HG03432 (cell line): ENCODE results near the gene CHAF1A.
A peak's percentile ranks its signal among the peaks of the same experiment; 100 is the strongest.

ENCODE experiments used
- ATAC-seq: cut with Tn5 transposase; IDR thresholded peaks from one replicate; pipeline ENCODE4 v1.9.1; 2021; ENCODE audit warnings: mild to moderate bottlenecking, moderate library complexity; ENCODE audit not compliant: unreplicated experiment

The CHAF1A gene

DNA sequence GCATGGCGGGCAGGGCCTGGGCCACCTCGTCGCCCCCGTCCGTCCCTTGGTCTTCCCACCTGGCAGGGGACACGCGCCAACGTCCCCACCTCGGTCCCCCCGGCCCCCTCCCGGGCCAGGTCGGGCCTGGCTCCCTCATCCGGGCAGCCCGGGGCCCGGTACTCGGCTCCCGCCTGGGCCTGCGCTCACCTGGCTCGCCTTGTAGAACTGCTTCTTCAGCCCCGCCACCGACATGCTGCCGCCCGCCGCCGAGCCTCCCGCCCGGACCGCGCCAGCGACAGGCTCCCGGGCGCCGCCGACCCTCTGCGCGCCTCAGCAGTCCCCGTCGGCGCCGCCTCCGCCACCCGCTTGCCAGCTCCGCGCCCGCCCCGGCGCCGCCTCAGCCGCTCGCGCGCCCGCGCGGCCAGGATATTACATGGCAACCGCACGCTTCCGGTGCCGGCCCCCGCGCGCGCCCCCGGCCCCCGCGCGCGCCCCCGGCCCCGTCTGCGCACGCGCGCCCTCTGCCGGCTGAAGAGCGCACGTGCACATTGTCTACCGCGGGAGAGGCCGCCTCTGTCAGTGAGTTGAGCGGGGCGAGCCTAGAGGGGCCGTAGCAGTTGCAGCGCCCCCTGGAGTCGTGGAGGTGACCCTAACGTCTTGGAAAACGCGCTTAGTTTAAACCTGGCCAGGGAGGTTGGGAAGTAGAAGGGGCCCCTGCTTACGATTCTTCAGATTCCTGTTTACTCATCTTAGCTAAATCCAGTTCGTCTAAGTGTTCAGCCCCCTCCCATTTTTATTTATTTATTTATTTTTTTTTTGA, 2.1 kb upstream of the CHAF1A start, which contains the start of gene SH3GL1:
TSS of gene SH3GL1 (minus strand) at position 413 of the 802 bp plus-strand sequence. CDS start at position 234, 179 bp downstream.
- ATAC-seq, result peak; percentile 62

DNA sequence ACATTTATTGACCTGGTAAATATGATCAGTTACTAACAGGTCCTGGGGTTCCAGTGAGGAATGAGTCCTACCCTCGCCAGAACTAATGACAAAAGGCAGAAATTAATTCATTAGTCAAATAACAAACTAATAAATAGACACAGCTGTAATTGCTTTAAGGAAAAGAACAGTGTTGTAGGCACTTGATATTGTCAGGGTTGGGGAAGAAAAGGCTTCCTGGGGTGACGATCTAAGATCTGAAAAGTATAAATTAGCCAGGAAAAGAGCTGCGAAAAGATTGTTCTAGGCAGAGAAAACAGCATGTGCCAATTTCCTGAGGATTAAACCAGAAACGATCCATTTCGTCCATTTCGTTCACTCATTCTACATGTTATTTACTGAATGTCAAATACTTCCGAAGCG, 670 bp upstream of the CHAF1A start:
- no peak for ATAC-seq

DNA sequence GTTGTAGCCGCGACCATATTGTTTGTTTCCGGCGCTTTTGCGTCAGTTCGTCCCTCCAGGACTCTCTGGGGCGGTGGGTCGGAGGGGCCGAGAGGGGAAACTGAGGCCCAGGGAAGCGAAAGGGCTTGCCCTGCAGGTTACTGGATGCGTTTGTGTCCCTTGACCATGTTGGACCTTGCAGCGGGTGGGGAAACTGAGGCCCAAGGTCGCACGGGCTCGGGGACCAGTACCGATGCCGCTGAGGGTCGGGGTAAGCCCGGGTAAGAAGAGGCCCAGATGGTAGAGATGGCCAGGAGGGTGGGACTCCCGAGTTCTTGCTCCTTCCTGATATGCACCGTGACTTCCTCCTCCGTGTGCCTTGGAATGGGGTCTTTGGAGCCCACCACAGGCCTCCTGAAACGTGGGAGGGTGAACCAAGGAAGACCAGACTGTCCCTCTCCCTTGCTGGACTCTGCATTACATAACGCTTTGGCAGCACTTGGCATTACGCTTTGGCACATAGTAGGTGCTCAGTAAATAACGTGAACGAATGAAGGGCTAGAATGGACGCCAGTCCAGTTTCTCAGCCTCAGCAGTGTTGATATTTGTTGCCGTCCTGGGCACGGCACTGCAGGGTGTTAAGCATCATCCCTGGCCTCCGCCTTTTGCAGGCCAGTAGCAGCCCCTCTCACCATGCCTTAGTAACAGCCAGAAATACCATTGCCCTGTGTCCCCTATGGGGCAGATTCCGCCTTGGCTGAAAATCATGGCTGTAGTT, 743 bp downstream of the CHAF1A start:
- ATAC-seq, result no peak

DNA sequence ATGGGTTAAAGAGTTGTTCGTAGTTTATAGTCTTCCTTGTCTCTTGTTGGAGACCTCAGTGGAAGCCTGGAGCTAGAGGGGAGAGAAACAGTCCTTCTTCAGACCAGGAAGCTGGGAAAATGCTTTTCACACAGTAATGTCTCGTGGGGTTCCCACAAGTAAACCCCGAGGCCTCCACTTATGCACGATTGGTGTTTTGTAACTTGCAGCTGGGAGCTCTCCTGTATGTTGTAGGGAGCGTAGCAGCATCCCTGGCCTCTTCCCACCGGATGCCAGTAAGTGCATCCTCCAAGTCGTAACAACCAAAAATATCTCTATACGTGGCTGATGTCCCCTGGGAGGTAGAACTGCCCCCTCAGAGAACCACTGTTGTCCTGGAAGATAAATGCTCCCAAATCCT, 3.5 kb downstream of the CHAF1A start:
- no peak for ATAC-seq

DNA sequence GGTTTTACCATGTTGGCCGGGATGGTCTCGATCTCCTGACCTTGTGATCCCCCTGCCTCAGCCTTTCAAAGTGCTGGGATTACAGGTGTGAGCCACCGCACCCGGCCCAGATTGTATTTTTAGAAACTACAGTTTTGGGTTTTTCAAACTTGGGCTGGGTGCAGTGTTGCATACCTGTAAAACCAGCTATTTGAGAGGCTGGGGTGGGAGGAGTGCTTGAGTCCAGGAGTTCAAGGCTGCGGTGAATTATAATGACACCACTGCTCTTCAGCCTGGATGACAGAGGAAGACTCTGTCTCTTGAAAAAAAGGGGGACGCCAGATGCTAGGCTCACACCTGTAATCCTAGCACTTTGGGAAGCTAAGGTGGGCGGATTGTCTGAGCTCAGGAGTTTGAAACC, 4.2 kb downstream of the CHAF1A start:
- no peak for ATAC-seq

DNA sequence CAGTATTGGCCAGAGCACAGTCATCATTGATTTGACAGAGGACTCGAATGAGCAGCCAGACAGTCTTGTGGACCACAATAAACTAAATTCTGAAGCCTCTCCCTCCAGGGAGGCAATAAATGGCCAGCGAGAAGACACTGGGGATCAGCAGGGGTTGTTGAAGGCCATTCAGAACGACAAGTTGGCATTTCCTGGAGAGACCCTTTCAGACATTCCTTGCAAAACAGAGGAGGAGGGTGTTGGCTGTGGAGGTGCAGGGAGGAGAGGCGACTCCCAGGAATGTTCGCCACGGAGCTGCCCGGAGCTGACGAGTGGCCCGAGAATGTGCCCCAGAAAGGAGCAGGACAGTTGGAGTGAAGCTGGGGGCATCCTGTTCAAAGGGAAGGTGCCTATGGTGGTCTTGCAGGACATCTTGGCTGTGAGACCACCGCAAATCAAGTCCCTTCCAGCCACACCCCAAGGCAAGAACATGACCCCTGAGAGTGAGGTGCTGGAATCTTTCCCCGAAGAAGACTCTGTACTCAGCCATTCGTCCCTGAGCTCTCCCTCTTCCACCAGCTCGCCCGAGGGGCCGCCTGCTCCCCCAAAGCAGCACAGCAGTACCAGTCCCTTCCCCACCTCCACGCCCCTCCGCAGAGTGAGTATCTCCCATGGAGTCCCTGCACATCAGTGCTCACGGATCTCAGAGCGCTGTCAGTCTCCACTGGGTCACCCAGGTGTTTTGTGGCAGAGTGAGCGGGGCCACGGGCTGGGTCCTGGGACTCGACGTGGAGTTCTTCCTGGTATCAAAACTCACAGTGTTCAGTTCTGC, 6.9 kb downstream of the CHAF1A start:
- ATAC-seq, result no peak

DNA sequence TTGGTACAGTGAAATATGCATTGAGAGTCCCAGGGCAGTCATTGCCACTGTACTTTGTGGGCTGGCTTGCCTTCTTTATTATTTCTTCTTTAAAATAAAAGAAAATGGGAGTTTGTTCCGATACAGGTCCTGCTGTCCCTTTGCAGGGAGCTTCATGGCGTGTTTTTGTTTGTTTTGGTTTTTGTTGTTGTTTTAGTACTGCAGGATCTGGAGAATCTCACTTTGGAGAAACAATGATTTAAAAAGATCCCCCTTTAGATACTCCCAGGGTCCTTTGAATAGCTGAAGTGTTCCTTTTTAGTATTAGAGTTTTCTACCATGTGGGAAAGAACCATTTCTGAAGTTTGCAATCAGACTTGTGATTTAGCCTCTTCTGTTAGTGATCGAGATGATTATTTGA, 11.1 kb downstream of the CHAF1A start:
- ATAC-seq, result no peak

DNA sequence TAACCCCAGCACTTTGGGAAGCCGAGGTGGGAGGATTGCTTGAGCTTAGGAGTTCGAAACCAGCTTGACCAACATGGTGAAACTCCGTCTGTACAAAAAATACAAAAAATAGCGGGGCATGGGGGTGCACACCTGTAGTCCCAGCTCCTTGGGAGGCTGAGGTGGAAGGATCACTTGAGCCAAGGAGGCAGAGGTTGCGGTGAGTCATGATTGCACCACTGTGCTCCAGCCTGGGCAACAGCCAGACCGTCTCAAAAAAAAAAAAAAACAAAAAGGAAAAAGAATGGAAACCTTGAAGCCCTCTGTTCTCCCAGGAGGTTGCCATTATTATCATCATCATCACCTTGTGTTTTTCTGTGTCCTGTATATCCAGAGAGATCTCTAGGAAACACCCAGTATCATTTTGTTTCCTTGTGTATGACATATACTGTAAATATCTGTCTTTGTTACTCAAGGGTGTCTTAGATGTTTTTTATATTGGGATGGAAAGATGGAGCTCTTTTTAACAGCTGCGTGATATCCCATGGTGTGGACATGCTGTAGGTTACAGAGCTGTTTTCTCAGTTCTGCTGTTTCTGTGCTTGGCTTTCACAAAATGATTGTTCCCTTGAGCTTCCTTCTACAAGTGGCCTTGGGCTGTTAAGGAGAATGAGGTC, 11.8 kb downstream of the CHAF1A start:
- no peak for ATAC-seq

DNA sequence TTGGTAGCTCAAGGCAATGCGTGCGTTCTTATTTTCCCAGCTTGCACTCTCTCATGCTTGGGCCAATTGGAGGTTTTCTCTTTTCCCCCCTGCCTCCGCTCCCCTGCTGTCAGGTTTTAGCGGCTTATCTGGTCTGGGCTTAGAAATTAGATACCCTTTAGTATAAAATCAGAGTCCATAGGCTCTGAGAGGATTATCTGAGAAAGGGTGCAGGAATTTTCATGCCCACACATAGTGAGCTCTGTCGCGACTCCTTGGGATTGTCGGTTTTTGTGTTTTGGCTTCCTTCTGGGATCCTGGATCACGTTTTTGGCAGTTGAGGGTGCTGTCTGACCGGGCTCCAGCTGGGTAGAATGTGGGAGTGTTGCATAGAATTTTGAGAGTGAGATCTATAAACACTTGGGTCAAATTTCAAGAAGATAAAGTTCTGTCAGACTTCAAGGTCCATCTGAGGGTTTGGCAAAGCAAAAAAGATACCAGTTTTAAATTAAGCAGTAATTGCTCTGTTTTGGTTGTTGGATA, 12.4 kb downstream of the CHAF1A start:
- no peak for ATAC-seq

DNA sequence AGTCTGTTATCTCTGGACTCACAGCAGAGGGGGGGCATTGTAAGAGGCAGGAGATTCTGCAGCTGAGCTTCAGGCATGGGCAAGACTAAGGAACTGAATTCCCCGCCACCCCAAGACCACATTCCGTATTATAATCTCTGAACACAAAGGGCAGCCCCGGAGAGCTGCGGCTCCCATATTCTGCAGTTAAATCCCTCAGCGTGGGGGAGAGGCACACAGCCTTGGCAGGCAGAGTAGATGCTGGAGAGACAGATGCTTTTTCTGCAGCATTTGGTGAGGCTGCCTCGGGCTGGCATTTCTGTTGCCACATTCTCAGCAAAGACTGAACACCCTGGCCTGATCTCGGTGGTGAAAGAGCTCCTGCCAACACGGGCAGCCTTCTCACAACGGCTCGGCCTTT, 12.9 kb downstream of the CHAF1A start:
- no peak for ATAC-seq

DNA sequence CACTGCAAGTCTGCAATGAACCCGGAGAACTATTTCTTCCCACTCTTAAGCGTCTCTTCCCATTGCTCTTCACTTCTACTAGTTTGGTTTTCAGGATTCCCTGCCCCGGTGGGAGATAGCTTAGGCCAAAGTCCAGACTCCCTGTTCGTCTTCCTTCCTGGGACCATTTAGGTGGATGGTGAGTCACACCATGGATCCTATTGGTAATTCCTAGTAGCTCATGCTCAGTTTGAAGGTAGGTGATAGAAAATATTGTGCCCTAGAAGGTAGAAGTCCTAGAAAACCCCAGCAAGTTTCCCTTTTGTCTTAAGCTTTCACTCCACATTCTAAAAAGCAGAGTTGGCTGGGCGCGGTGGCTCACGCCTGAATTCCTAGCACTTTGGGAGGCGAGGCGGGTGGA, 13.8 kb downstream of the CHAF1A start:
- ATAC-seq, result no peak

DNA sequence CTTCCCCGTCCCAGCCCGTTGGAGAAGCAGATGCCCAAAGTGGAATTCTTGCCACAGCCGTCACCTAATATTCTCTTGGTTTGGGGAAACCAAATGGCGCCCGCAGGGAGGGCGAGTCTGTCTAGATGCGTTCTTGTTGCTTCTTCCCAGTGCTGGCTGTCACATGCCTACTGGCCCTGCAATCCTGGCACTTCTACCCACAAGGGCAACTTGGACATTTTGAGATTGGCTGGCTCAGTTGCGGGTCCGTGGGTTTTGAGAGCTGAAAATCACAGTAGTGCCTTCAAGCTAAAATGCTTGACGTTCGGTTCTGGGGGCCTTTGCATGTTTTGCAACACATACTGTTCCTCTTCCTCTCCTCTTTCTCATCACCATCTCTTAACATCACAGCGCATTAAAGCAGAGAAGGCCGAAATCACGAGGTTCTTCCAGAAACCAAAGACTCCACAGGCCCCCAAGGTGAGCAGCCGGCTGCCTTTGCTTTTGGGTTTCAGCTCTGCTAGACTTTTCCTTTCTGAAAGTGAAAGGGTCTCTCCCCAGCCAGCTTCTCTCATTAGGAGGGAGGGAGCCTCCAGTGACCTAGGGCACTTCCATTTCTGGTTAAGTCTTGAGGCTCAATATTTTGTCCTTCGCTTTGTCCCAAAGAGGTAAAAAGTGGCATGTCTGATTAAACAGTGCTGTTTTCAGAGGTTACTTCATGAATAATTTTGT, 21.1 kb downstream of the CHAF1A start:
- no peak for ATAC-seq

DNA sequence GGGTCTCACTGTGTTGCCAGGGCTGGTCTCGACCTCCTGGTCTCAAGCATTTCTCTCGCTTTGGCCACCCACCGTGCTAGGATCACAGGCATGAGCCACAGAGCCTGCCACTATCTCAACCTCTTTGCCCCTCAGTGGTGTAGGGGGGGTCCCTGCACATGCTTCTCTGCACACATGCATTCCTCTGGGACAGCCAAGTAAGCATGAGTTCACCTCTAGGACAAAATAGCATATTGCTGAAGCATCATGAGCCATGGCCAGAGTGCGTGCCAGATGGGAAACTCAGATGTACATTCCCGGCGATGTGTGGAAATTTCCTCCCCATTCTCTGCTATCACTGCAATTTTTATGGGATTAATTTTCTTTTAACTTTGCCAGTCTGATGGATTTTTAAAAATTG, 23.1 kb downstream of the CHAF1A start:
- ATAC-seq, result no peak

DNA sequence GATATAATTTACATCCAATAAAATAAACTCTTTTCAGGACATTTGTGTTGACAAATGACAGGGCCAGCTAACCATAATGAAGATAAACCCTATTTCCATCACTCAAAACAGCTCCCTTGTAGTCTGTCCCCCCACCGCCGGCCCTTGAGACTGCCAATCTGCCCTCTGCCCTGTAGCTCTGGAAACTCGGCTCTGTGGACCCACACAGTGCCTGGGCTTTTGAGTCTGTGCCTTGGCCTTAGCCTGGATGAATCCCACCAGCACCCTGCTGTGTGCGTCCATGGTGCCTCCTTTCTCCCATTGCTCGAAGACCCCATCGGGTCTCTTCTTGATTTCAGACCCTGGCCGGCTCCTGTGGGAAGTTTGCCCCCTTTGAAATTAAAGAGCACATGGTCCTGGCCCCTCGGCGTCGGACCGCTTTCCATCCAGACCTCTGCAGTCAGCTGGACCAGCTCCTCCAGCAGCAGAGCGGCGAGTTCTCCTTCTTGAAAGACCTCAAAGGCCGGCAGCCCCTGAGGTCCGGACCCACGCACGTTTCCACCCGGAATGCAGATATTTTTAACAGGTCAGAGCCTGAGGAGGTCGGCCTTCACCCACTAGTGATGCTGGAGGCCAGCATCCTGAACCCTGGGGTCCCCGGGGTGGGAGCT, 26.0 kb downstream of the CHAF1A start:
- ATAC-seq, result no peak

DNA sequence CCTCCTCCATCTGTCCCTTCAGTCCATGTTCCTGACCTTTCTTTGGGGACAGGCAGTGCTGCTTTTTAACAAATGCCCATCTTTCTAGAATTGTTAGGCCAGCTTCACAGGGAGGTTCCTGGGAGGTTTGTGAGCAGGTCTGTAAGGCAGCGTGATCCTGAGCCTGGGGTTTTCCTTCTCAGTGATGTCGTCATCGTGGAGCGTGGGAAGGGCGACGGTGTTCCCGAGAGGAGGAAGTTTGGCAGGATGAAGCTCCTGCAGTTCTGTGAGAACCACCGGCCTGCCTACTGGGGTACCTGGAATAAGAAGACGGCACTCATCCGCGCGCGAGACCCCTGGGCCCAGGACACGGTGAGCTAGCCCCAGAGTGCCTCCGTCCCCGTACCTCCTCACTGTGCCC, 26.8 kb downstream of the CHAF1A start:
- ATAC-seq, result no peak

DNA sequence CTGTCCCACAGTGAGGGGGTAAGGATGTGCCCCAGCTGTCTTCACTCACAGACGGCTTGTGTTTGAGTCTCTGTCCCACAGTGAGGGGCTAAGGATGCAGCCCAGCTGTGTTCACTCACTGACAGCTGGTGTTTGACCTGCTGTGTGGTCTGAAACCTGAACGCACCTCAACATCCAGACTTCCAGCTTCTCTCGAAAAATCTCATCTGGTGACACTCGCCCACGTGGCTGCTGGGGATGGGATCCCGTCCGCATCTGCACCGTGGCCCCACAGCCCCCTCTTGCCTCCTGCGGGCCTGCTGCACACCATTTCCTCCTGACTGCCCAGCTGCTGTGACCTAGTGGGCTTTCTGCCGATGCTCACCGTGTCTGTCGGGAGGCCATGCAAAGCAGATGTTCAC, 27.3 kb downstream of the CHAF1A start:
- no peak for ATAC-seq

DNA sequence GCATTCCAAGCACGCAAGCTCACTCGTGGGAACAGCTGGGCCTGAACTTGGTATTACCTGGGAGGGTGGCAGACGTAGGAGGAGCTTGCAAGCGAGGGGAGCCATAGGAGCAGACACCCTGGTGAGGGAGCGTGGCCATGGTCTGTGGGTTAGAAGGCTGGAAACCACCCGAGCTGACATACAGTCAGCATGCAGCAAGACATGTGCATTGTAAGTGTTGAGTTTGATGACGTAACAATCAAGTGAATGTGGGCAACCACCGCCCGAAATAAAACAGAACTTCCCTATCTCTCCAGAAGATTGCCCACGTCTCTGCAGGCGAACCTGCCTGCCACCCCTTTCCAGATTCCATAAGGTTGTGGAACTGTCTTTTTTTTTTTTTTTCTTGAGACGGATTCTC, 28.3 kb downstream of the CHAF1A start:
- no peak for ATAC-seq

DNA sequence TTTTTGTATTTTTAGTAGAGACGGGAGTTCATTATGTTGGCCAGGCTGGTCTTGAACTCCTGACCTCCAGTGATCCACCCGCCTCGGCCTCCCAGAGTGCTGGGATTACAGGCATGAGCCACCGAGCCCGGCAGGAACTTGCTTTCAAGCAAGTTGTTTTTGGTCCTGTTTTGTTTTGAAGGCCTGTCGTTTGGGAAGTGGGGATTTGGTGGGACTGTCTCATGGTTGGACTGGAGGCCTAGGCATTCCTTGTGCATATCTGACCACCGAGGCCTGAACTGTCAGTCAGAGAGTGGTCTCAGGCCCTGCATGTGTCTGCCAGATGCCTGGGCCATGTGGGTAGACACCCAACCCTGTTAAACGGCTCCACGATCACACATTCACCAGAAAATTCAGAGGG, 28.9 kb downstream of the CHAF1A start:
- ATAC-seq, result no peak

DNA sequence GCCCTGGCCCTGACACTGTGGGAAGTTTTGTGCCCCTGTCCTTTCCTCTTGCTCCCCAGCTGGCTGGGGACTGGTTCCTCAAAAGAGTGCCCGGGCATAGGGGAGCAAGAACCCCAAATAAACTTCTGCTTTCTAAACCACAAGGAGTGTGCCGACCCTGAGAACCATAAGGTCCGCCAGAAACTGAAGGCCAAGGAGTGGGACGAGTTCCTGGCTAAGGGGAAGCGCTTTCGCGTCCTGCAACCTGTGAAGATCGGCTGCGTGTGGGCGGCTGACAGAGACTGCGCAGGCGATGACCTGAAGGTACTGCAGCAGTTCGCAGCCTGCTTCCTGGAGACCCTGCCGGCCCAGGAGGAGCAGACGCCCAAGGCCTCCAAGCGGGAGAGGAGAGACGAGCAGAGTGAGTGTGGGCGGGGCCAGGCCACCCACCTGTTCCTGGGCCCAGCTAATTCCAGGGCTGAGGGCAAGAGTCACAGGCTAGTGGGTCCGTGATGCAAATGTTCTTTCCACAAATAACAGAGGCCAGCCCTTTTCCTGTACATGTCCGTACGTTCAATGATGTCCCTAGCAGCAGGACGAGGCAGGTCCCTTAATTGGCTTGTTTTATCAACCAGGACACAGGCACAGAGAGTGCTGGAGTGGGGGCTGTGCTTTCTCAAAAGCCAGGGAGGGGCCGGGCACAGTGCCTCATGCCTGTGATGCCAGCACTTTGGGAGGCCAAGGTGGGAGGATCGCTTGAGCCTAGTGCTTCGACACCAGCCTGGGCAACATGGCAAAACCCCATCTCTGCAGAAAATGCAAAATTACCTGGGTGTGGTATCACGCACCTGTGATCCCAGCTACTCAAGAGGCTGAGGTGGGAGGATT, 29.6 kb downstream of the CHAF1A start:
- ATAC-seq, result no peak
